ENCODE results near the gene OR1S1.
"Not testable (repeated sequence)": the region's sequence is repeated elsewhere in the genome, so short reads cannot be mapped to it uniquely, and the experiment has no call there.

The OR1S1 gene

DNA sequence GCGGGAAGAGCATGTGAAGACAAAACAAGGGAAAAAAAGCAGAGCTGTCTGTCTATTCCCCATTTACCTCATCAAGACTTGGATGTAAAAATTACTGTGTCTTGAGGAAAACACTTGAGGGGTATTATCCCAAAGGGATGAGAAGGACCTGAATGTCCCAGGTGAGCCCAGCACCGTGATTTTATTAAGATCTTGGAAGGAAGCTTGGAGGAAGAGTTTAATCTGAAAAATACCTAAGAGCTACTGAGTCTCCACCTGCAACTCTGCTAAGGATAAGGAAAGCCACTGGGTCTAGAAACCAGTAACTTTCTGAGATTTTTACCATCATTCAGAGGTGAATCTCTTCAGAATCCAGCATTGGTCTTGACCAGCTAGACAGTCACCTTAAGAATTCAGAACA is at the start of gene OR1S1:
OR1S1 (plus strand) TSS at position 301 of the 400 bp plus-strand sequence.
- DNase-seq (ENCODE audit: low read depth in 1 of 2, low spot score in 1 of 2), result not testable (repeated sequence)

DNA sequence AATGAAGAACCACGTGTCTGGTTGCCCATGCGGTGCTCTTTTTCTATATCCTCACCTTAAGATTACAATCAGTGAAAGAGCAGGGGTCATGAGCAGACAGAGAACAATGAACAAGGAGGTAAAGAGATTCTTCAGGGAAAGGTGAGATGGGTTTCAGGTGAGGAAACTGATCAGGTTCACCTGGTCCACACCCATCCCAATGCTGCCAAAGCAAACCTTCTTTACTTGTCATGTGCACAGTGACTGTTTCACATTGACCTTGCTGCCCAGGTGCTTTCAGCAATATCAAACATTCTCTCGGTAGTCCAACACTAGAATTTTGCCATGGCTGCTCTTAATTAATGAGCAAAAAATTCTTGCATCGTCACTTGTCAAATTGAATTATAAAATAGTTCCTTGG is 48.1 kb upstream of the OR1S1 start:
- no peak for DNase-seq (ENCODE audit: low read depth in 1 of 2, low spot score in 1 of 2)

GRCh38 chr11:58164990-58165389 is 47.5 kb upstream of the OR1S1 start:
- no peak for DNase-seq (ENCODE audit: low read depth in 1 of 2, low spot score in 1 of 2)

DNA sequence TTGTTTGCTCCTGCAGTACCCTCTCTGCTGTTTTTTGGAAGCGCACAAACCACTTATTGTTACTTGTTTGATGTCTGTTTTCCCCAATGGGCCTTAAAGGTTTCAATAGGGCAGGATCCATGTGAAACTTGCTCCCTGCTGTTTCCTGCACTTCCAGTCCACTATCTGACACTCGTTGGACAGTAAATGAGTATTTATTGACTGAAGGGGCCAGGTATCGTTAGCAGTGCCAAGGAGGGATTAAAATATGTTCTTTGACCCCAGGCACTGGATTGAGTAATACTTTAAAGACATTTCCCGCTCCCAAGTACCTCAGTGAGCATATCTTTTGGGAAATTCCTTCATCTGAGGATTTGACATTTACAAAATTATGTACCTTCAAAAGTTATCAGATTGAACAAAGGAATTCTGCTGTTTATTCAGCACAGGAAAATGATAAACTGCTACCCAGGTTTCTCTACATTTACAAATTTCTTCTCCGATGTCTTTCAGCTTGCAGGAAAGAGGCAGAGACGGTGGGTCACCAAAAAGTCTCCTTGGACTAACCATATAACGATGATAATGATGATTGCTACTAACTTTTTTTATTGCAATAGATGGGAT is 46.9 kb upstream of the OR1S1 start:
- no peak for DNase-seq (ENCODE audit: low read depth in 1 of 2, low spot score in 1 of 2)

DNA sequence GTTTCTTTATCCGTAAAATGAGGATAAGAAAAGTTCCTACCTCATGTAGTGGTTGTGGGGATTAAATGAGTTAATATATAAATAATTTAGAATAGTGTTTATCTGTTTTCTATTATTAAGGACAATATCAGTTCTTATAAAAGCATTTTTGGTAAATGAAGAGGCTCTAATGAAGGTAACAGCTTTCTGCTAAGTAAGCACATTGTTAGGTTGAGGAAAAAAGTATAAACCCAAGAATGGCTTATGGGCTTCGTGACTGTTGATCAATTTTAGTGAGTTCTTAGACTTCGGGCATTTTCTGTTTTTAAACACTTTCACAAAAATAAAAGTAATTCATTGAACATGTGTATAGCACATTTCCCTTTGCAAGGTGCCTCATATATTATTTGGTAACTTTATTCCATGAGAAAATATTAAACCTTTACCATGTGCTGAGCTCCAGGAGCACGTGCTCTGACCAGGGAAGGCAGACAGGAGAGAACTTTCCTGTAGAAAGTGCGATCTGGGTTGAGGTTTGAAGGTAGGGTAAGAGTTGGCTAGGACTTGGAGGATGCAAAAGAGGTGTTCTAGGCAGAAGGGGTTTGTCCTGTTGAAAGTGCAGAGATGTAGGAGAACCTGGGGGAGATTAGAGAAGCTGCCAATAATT is 35.0 kb upstream of the OR1S1 start:
- DNase-seq (ENCODE audit: low read depth in 1 of 2, low spot score in 1 of 2), result no peak

- no peak for DNase-seq (ENCODE audit: low read depth in 1 of 2, low spot score in 1 of 2)
Measured at GRCh38 chr11:58178444-58178843, 34.1 kb upstream of the OR1S1 start.

DNA sequence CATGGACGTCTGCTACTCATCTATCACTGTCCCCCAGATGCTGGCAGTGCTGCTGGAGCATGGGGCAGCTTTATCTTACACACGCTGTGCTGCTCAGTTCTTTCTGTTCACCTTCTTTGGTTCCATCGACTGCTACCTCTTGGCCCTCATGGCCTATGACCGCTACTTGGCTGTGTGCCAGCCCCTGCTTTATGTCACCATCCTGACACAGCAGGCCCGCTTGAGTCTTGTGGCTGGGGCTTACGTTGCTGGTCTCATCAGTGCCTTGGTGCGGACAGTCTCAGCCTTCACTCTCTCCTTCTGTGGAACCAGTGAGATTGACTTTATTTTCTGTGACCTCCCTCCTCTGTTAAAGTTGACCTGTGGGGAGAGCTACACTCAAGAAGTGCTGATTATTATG is 32.9 kb upstream of the OR1S1 start:
- DNase-seq (ENCODE audit: low read depth in 1 of 2, low spot score in 1 of 2), result no peak

- no peak for DNase-seq (ENCODE audit: low read depth in 1 of 2, low spot score in 1 of 2)
Measured at GRCh38 chr11:58186938-58187337, 25.6 kb upstream of the OR1S1 start.

DNA sequence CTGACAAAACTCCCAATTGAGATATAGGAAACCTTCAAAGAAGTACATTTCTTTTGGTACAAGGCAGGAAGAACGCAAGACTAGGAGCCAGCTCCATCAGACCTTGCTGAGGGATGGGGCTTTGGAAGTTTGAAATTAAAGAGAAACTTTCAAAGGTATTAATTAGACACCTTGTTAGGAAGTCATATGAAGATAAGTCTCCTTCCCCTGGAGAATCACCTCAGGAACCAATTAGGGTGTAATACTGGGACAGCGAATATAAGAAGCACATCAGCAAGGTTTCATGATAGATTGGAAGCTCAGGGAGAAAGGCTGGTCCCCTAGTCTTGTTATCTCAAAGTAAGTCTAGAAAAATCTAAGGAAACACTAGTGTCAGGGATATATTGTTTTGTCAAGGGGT is 23.8 kb upstream of the OR1S1 start, which contains the start of gene OR9Q2:
OR9Q2 (plus strand) TSS at position 301 of the 400 bp plus-strand sequence. CDS start 1,421 bp downstream, outside the sequence.
- DNase-seq (ENCODE audit: low read depth in 1 of 2, low spot score in 1 of 2), result no peak

DNA sequence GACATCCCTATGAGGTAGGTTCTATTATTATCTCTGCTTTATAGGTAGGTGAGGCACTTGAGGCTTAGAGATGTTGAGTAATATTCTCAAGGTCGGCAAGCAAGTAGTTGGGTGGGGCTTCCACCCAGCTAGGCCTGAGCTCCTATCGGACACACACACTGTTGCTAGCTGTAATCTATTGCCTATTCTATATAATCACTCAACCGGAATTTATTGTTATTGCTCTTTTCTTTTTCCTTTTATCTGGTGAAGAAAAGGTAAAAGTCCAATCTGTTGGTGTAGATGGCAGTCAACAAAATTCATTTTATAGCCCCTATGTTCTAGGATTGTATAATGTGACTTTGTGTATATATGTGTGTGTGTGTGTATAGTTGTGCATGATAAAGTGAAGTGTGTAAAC is 20.3 kb upstream of the OR1S1 start:
- DNase-seq (ENCODE audit: low read depth in 1 of 2, low spot score in 1 of 2), result no peak

GRCh38 chr11:58193391-58193790 is 19.1 kb upstream of the OR1S1 start:
- no peak for DNase-seq (ENCODE audit: low read depth in 1 of 2, low spot score in 1 of 2)

GRCh38 chr11:58195939-58196338 is 16.6 kb upstream of the OR1S1 start:
- no peak for DNase-seq (ENCODE audit: low read depth in 1 of 2, low spot score in 1 of 2)

DNA sequence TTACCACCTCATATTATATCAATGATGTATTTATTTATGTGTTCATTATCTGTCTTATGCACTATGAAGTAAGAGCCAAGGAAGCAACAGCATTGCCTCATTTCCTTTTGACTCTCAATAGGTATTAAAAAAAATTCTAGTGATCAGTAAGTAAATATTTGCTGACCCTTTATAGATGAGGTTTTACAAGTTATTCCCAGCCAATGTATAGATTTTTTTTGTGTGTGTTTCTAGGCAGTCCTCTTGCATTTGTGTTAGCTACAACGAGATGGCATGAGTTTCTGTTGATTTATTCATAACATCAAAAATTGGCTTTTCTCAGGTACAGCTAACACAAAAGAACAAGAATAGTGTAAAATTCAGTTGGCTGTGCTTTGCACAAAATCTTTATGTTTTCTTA is 13.2 kb upstream of the OR1S1 start:
- no peak for DNase-seq (ENCODE audit: low read depth in 1 of 2, low spot score in 1 of 2)

DNA sequence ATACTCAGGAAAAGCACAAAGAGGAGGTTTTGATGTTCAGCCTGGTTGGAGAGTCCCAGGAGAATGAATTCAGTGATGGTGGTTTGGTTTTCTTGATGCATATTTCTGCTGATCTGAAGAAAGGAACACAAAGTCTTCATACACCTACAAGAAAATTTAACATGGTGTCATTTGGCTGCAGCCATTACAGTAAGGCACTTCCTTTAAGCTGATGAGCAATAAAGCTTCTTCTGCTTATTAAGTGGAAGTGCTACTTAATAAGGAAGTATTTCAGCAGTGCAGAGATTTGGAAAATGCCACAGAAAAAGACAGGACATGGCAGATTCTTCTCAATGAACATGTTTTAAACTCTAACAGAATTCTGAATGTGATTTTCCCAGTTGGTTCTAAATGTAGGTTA is 8.5 kb upstream of the OR1S1 start, which contains the start of gene OR1S2:
OR1S2 (minus strand) TSS at position 101 of the 400 bp plus-strand sequence; CDS start at position 101, 0 bp downstream.
- DNase-seq (ENCODE audit: low read depth in 1 of 2, low spot score in 1 of 2), result no peak

DNA sequence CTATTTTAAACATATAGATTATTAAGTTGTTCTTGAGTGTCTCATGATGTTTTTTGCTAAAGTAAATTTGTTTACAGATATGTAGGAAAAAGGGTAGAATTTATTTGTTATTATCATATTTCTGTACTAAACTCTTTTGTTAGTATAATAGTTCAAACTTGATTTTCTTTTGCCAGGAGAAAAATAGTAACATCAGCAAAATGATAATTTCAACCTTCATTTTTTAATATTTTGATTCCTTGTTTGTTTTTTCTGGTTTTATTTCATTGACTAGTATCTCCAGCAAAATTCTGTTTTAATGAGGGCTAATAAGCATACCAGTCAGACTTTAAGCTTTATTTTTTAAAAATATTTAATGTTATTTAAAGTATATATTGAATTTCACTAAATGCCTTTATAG is 4.0 kb downstream of the OR1S1 start:
- DNase-seq (ENCODE audit: low read depth in 1 of 2, low spot score in 1 of 2), result no peak

DNA sequence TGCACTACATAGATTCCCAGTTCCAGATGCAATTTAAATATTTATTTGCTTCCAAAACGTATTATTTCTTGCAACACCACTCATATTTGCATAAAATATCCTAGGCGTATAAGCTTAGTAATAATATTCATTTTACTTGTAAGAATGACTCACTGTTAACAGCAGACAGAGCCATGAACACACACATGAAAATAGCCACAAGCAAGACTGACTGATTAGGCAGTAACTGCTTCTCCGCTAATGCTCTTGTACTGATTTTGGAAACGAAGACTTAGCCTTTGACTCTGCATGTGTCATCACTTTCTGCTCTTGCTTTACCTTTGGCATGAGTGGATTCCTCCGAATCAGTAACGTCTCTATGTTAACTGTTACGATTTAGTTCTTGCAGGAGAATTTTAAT is 10.2 kb downstream of the OR1S1 start:
- DNase-seq (ENCODE audit: low read depth in 1 of 2, low spot score in 1 of 2), result no peak

DNA sequence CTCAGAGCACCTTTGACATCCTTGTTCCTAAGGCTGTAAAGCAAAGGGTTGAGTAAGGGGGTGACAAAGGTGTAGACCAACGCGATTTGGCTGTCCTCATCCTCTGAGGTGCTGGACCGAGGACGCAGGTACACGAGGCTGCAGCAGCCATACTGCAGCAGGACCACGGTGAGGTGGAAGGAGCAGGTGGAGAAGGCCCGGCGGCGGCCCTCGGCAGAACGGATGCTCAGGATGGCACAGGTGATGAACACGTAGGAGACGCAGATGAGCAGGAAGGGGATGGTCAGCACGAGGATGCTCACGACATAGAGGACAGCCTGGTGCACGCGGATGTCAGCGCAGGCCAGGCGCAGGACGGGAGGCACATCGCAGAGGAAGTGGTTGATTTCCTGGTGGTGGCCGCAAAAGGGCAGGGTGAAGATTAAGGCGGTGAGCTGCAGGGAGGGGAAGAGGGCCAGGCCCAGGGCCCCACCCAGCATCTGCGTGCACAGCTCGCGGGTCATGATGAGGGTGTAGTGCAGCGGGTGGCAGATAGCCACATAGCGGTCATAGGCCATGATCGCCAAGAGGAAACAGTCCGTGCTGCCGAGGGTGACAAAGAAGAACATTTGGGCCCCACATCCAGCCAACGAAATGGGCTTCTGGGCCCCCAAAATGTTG is 15.6 kb downstream of the OR1S1 start:
- no peak for DNase-seq (ENCODE audit: low read depth in 1 of 2, low spot score in 1 of 2)

- DNase-seq (ENCODE audit: low read depth in 1 of 2, low spot score in 1 of 2), result no peak
Measured at GRCh38 chr11:58243954-58244353, 31.4 kb downstream of the OR1S1 start.

GRCh38 chr11:58254936-58255335 is 42.4 kb downstream of the OR1S1 start:
- no peak for DNase-seq (ENCODE audit: low read depth in 1 of 2, low spot score in 1 of 2)

DNA sequence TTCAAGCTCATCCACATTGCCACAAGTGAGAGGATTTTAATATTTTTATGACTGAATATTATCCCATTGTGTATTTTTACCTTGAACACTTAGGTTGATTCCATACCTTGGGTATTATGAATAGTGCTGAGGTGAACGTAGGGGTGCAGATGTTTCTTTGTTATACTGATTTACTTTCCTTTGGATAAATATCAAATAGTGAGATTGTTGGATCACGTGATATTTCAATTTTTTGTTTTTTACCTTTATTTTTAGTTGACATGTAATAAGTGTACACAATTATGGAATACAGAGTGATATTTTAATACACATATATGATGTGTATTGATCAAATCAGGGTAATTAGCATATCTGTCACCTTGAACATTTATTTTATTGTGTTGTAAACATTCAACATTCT is 47.5 kb downstream of the OR1S1 start:
- no peak for DNase-seq (ENCODE audit: low read depth in 1 of 2, low spot score in 1 of 2)
